ENCODE results near the gene CAPN8.

Gene CAPN8

GRCh38 chr1:223652436-223652941 lies 13.0 kb downstream of the CAPN8 start:
- FAIRE-seq, result no peak

- FAIRE-seq, result no peak
Measured at GRCh38 chr1:223651291-223651991, 14.1 kb downstream of the CAPN8 start.

- no peak for FAIRE-seq
Measured at GRCh38 chr1:223650465-223650864, 15.0 kb downstream of the CAPN8 start.

DNA sequence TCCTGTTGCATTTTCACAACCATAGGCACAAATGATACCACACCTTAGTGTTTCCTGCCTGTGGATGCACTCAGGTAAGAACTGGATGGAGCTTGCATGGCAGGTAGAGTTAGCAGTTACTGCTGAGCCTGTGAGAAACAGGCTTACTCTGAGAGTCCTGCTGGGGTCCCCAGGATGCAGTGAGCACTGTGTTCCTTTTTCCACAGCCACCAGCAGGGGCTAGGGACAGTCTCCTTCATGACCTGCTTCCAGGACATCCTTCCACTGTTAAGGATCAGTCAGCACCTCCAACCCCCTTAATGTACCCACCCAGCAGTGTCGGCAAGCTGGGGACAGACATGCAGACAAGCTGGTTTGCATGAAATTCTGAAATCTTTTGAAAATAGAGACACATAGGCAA lies 16.3 kb downstream of the CAPN8 start:
- FAIRE-seq, result no peak

GRCh38 chr1:223647249-223647648 lies 18.3 kb downstream of the CAPN8 start:
- FAIRE-seq, result no peak

GRCh38 chr1:223645903-223646302 lies 19.6 kb downstream of the CAPN8 start:
- no peak for FAIRE-seq

- FAIRE-seq, result no peak
Measured at GRCh38 chr1:223642237-223642636, 23.3 kb downstream of the CAPN8 start.

DNA sequence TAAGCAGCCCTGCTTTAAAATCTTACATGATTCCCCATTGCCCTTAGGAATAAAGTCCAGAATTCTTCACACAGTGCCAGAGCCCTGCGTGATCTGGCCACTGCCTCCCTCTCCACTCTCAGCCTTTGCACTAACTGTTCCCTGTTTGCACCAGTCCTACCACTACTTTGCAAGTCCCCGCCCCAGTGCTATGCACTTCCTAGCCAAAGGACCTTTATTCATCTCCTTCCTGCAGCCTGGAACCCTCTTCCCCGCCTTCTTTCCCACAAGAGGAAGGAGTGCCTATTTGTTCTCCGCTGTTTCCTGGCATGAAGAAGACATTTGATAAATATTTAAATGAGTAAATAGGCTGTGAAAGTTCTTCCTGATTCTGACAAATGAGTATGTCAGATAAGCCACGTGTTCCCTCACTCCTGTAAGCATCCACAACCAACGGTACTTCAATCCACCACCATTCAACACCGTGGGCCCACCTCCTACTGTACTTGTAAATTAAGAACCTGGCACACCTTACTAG lies 23.9 kb downstream of the CAPN8 start:
- FAIRE-seq, result no peak

DNA sequence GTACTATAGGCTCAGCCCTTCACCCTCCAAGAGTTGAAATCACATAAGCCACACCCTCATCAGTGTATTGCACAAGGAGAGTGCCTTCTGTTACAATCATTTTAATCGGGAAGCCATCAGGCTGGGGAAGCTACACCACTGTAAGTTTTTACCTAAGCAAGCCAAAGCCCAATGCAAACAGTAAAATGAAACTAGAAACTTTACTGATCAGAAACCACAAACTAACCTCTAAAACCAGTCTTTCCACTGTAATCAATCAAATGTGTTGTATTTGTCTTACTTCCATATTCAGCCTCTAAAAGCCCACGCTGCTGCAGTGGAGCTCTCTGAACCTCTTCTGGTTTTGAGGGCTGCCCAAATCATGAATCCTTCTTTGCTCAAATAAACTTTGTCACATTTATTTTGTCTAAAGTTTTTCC lies 26.2 kb downstream of the CAPN8 start:
- no peak for FAIRE-seq

GRCh38 chr1:223635236-223635635 lies 30.3 kb downstream of the CAPN8 start:
- no peak for FAIRE-seq

GRCh38 chr1:223634423-223634822 lies 31.1 kb downstream of the CAPN8 start:
- FAIRE-seq, result no peak

GRCh38 chr1:223631956-223632355 lies 33.5 kb downstream of the CAPN8 start:
- no peak for FAIRE-seq

GRCh38 chr1:223631473-223631872 lies 34.0 kb downstream of the CAPN8 start:
- no peak for FAIRE-seq

- no peak for FAIRE-seq
Measured at GRCh38 chr1:223629126-223629457, 36.4 kb downstream of the CAPN8 start.

DNA sequence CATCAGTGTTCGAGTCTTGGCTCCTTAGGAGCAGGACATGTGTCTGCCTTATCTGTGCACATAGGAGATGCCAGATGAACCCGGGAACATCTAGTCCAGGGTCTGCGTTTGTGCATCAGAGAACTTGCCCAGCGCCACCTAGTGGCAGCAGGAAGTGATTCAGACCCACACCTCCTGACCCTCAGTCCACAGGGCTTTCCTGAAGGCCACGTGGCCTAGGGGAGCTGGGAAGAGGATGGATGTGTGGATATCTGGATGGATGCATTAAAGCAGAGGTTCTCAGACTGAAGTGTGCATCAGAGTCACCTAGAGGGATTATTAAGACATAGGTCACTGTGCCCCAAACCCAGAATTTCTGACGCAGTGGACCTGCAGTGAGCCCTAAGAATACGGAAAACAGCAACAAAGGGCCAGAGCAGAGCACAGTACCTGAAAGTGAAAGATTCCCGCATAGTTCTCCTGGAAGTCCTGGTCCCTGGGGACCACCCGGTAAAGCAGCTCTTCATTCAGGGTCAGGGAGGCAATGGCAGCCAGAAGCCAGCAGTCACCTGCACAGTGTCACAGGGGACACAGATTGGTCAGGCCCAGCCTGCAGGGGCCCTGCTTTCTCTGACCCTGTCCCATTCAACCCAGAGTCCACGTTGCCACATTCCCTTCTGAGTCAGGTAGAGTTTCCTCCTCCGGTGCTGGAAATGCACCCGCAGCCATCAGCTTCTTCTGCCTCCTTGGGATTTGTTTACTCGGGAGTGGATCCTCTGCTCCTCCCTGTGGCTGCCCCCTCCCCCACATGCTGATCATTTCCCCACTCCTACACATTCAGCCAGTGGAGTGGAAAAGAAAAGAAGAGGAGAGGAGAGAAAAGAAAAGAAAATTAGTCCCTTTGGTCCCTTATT lies 37.0 kb downstream of the CAPN8 start:
- no peak for FAIRE-seq

GRCh38 chr1:223622132-223622842 lies 43.2 kb downstream of the CAPN8 start:
- no peak for FAIRE-seq

- no peak for FAIRE-seq
Measured at GRCh38 chr1:223621312-223621734, 44.2 kb downstream of the CAPN8 start.

DNA sequence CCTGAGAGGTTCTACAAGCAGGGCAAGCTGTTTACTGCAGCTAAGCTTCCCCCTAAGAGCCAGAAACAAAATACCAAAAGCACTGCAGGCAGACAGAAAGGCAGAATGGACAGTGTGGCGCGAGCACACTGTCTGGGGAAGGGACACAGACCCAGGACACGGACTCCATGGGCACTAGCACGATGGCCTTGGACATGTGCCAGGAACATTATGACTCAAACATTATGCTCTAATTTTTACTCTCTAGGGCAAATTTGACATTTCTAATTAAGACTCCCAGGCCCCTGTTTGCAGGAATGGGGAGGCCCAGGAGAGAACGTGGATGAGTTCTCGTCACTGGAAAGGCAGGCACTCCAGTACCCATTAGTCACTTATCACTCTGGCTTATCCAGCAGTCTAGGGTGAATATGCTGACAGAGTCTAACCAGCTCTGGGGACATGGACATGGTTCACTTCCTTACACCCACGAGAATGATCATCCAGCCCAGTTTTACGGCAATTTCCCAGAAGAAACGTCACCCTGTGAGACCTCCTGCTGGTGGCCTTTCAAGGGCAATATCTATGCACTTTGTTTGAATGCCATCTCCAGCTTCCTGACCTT lies 45.1 kb downstream of the CAPN8 start:
- FAIRE-seq, result no peak

DNA sequence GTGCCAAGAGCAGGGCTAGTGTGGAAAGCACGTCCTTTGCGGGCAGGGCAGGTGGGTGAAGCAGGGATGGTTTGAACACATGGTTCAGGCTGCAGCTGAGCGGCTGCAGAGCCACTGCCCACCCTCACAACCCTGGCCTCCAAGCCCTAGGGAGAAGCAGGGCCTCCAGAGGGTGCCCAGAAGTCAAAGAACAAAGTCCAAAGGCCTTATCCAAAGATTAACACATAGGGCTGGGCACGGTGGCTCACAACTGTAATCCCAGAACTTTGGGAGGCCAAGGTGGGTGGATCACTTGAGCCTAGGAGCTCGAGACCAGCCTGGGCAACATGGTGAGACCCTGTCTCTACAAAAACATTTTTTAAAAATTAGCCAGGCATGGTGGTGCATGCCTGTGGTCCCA lies 46.8 kb downstream of the CAPN8 start:
- FAIRE-seq, result no peak

DNA sequence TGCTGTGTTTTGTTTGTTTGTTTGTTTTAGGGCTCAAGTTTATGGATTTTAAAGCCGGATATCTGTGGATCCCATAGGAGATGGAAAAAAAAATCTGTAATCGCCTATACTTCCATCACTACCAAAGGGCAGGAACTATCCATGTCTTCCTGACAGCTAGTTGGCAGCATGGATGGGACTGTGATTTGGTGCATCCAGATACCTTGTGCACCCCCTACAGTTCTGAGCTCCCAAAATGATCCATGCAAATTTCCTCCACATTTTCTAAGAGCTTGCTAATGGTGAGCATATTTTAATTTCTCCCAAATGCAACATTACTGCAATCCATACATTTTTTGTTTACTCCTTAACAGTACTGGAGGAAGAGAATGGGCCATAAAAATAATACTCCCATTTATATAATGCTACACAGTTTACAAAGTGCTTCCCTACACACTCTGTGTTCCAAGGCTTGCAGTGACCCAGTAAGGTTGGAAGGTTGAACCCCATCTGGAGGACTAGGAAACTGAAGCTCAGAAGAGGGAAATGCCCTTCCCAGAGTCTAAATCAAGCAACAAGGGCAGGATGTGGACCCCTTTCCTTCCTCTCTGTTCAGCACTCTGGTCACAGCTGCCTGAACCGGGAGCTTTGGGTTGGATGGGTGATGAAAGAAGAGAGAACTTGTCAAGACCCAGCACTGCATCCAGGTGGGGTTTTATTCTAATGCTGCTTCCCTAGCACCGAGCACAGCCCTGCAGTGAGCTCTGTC lies 48.0 kb downstream of the CAPN8 start:
- FAIRE-seq, result no peak

DNA sequence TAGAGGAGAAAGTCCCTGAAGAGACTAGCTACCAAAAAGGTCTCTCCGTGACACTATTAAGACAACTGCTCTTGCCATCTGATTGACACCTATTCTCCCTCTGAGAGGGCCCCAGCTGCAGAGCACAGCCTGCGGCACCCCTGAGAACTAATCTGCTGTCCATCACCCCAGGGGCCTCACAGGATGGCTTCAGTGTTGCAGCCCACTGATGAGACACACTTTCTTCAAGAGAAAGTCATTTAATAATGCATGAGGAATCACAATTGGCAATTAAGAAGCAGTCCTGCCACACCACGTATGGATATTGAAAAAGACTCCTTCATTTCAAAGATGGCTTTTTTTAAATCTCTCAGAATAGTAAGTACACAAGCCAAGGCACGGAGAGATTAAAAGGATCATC lies 48.9 kb downstream of the CAPN8 start:
- FAIRE-seq, result no peak

DNA sequence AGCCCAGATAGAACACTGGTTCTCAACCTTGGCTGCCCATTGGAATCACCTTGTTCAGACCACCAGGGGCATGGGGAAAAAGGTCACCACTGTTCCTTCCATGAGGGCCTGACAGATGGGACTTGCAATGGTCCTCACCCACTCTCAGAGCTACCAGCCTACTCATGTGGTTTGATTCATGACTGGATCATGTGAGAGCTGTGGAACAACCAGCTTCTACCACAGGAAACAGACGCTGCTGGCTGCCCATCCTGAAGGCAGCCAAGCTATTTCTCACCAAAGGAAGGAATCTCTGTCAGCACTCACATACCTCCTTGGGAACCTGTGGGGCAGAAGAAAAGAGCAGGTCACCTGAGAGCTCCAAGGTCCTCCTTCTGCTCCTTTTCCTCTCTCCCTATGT lies 53.6 kb downstream of the CAPN8 start:
- no peak for FAIRE-seq

Measured in TTC549 (cell line).